ENCODE results near the gene AKR1B1.

The AKR1B1 gene

DNA sequence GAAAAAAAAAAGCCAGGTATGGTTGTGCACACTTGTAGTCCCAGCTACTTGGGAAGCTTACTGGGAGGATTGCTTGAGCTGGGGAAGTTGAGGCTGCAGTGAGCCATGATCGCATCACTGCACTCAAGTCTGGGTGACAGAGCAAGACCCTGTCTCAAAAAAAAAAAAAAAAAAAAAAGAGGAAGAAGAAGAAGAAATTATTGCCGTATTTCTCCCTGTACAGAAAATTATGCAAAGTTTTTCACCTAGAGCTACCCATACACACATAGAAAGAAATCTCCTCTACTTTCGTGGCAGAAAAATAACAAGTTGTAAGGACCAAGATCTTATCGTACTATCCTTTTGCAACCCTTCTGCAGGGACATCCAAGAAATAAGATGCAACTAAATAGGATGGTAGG, 25.5 kb downstream of the AKR1B1 start:
- Histone ChIP-seq H3K36me3 (replicated peaks) (no peaks in the 10 kb centered on the region), H3K4me1 (peaks cover 9% of the 10 kb centered on the region), H3K27me3 (ENCODE audit: low read depth) (no peaks in the 10 kb centered on the region), H3K4me3 (no peak overlapping the region), H3K9me3 (no peaks in the 10 kb centered on the region)
- DNase-seq (ENCODE audit: low spot score in 2 of 2): no peak
- in situ Hi-C loops (cut with MboI; ENCODE audit: low sequenced_read_pairs): loop anchor here (5.0 to 25.0 kb wide), 3 partner anchors 81 to 529 kb away; no protein-coding TSS in a partner anchor

DNA sequence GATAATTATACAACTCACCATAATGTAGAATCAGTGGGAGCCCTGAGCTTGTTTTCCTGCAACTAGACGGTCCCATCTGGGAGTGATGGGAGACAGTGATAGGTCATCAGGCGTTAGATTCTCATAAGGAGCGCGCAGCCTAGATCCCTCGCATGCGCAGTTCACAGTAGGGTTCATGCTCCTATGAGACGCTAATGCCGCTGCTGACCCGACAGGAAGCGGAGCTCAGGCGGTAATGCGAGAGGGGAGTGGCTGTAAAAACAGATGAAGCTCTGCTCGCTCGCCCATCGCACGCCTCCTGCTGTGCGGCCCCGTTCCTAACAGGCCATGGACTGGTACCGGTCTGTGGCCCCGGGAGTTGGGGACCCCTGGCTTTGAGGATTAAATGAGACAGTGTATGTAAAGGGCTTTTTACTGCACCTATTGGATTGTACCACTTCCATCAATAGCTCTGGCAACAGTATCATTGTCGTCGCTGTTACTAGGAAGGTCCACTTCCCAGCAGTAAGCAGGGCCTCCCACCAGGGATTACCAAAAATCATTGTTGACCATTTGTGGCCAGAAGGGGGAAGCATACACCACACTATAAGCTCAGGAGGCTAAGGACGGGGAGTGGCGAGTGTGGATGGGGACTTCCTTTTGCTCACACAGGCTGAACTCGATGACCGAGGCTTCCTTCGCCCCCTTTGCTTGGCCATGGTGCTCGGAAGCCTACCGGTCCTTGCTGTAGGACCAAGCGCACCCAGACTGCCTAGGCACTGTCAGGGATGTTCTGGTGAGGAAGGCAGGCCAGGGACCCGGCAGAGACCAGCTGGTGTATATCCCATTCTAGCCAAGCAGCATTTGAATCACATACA, 26.4 kb downstream of the AKR1B1 start:
- Histone ChIP-seq H3K27me3 (ENCODE audit: low read depth) (no peaks in the 10 kb centered on the region), H3K9me3 (no peaks in the 10 kb centered on the region), H3K36me3 (replicated peaks) (no peaks in the 10 kb centered on the region), H3K4me1 (peaks cover 9% of the 10 kb centered on the region), H3K4me3 (peak overlapping the region; percentile 27)
- in situ Hi-C loops (cut with MboI; ENCODE audit: low sequenced_read_pairs): loop anchor here (5.0 to 25.0 kb wide), 3 partner anchors 82 to 530 kb away; no protein-coding TSS in a partner anchor
- DNase-seq (ENCODE audit: low spot score in 2 of 2): peak; percentile 89 to 91

GRCh38 chr7:134431815-134432214, 27.1 kb downstream of the AKR1B1 start:
- in situ Hi-C loops (cut with MboI; ENCODE audit: low sequenced_read_pairs): loop anchor here (5.0 to 25.0 kb wide), 3 partner anchors 83 to 530 kb away; no protein-coding TSS in a partner anchor
- no peaks in the 10 kb centered on the region for H3K36me3 ChIP-seq (replicated peaks)
- H3K4me1 ChIP-seq: peaks cover 9% of the 10 kb centered on the region
- no peaks in the 10 kb centered on the region for H3K9me3 ChIP-seq
- peak overlapping the region; percentile 27 for H3K4me3 ChIP-seq
- DNase-seq (ENCODE audit: low spot score in 2 of 2): no peak
- H3K27me3 ChIP-seq (ENCODE audit: low read depth): no peaks in the 10 kb centered on the region

- Histone ChIP-seq H3K4me3 (no peak overlapping the region), H3K36me3 (replicated peaks) (no peaks in the 10 kb centered on the region), H3K4me1 (peaks cover 13% of the 10 kb centered on the region), H3K9me3 (no peaks in the 10 kb centered on the region), H3K27me3 (ENCODE audit: low read depth) (no peaks in the 10 kb centered on the region)
- in situ Hi-C loops (cut with MboI; ENCODE audit: low sequenced_read_pairs): loop anchor here (25.0 kb wide), 1 partner anchor 533 kb away; no protein-coding TSS in a partner anchor
- no peak for DNase-seq (ENCODE audit: low spot score in 2 of 2)
Measured at GRCh38 chr7:134429481-134429880, 29.4 kb downstream of the AKR1B1 start.

DNA sequence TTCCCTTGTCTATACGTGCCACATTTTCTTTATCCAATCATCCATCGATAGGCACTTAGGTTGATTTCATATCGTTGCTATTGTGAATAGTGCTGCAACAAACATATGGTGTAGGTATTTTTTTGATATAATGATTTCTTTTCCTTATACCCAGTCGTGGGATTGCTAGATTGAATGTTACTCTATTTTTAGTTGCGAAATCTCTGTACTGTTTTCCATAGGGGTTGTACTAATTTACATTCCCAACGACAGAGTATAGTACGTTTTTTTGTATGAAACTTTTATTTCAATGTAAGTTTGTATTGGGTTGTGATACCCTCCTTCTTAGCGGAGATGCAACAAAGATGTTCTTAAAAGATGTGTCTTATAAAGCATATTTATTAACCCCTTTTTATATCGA, 30.0 kb downstream of the AKR1B1 start:
- Histone ChIP-seq H3K36me3 (replicated peaks) (no peaks in the 10 kb centered on the region), H3K27me3 (ENCODE audit: low read depth) (no peaks in the 10 kb centered on the region), H3K4me3 (no peak overlapping the region), H3K9me3 (no peaks in the 10 kb centered on the region), H3K4me1 (peaks cover 13% of the 10 kb centered on the region)
- in situ Hi-C loops (cut with MboI; ENCODE audit: low sequenced_read_pairs): loop anchor here (25.0 kb wide), 1 partner anchor 533 kb away; no protein-coding TSS in a partner anchor
- no peak for DNase-seq (ENCODE audit: low spot score in 2 of 2)

DNA sequence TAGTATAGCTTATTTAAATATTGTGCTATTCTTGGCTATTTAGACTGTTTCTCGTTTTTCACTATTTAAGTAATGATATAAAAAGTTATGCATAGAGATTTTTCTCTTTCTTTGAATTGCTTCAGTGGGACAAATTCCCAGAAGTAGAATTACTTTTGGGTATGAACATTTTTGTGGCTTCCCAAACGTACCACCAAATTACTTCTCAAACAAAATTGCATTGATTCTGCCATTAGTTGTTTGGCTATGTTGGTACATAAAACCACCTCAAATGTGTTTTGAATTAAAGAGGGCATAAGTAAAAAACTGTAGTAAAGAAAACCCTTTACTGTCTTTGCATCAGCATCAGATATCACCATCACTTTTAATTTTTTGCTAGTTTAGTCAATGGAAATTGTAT, 31.0 kb downstream of the AKR1B1 start:
- H3K27me3 ChIP-seq (ENCODE audit: low read depth): no peaks in the 10 kb centered on the region
- in situ Hi-C loops (cut with MboI; ENCODE audit: low sequenced_read_pairs): loop anchor here (25.0 kb wide), 1 partner anchor 534 kb away; no protein-coding TSS in a partner anchor
- H3K4me3 ChIP-seq: no peak overlapping the region
- peaks cover 10% of the 10 kb centered on the region for H3K4me1 ChIP-seq
- H3K36me3 ChIP-seq (replicated peaks): no peaks in the 10 kb centered on the region
- DNase-seq (ENCODE audit: low spot score in 2 of 2): no peak
- H3K9me3 ChIP-seq: no peaks in the 10 kb centered on the region

DNA sequence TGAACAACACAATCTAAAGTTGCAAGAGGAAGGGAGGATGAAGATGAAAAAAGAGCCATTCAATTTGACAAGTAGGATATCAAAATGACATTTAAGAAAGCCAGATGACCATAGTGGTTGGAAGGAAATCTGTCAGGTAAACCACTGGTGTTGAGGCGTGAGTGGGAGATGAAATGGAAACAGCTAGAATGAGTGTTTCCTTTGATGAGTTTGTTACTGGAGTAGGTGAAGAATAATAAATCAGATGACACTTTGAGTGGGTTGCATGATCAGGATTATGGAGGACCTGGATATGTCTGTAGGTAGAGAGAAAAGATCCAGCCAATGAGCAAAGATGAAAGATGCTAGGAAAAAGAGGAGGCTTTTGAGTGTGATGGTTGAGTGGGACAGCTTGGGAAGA, 33.1 kb downstream of the AKR1B1 start:
- in situ Hi-C loops (cut with MboI; ENCODE audit: low sequenced_read_pairs): loop anchor here (25.0 kb wide), 1 partner anchor 537 kb away; no protein-coding TSS in a partner anchor
- no peaks in the 10 kb centered on the region for H3K27me3 ChIP-seq (ENCODE audit: low read depth)
- DNase-seq (ENCODE audit: low spot score in 2 of 2): no peak

DNA sequence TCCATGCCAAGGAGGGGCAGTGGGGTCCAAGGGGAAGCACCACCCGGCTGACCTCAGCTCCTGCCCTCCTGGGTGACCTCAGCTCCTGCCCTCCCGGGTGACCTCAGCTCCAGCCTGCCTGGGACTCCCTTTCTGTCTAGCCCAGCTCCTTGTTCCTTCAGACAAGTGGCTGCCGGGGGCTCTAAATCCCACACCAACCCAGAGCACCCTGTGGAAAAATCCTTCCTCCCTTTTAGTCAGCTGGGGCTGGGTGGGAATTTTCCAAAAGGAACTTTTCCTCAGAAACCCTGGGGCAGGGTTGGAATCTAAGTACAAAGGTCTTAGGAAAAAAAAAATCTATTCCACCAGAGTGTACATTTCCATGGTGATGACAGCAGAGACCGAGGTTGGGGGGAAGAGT, 36.3 kb downstream of the AKR1B1 start:
- in situ Hi-C loops (cut with MboI; ENCODE audit: low sequenced_read_pairs): no loop called here
- H3K4me1 ChIP-seq: 0 out of 2 replicates have a peak, but pooled peaks cover 7% of the 10 kb centered on the region
- no peaks in the 10 kb centered on the region for H3K27me3 ChIP-seq (ENCODE audit: low read depth)
- no peak overlapping the region for H3K4me3 ChIP-seq
- H3K36me3 ChIP-seq (replicated peaks): no peaks in the 10 kb centered on the region
- H3K9me3 ChIP-seq: no peaks in the 10 kb centered on the region
- DNase-seq (ENCODE audit: low spot score in 2 of 2): no peak

More for the DNA sequence above, 33.1 kb downstream of the AKR1B1 start:
- Histone ChIP-seq H3K4me1 (0 out of 2 replicates have a peak, but pooled peaks cover 4% of the 10 kb centered on the region), H3K4me3 (no peak overlapping the region), H3K36me3 (replicated peaks) (no peaks in the 10 kb centered on the region), H3K9me3 (no peaks in the 10 kb centered on the region)

GRCh38 chr7:134422008-134422407, 36.9 kb downstream of the AKR1B1 start:
- H3K27me3 ChIP-seq (ENCODE audit: low read depth): no peaks in the 10 kb centered on the region
- no peak overlapping the region for H3K4me3 ChIP-seq
- 0 out of 2 replicates have a peak, but pooled peaks cover 7% of the 10 kb centered on the region for H3K4me1 ChIP-seq
- no peak for DNase-seq (ENCODE audit: low spot score in 2 of 2)
- no peaks in the 10 kb centered on the region for H3K9me3 ChIP-seq
- in situ Hi-C loops (cut with MboI; ENCODE audit: low sequenced_read_pairs): no loop called here
- no peaks in the 10 kb centered on the region for H3K36me3 ChIP-seq (replicated peaks)

GRCh38 chr7:134420424-134421125, 38.3 kb downstream of the AKR1B1 start:
- H3K4me1 ChIP-seq: 0 out of 2 replicates have a peak, but pooled peaks cover 7% of the 10 kb centered on the region
- H3K36me3 ChIP-seq (replicated peaks): no peaks in the 10 kb centered on the region
- H3K9me3 ChIP-seq: no peaks in the 10 kb centered on the region
- H3K4me3 ChIP-seq: no peak overlapping the region
- in situ Hi-C loops (cut with MboI; ENCODE audit: low sequenced_read_pairs): no loop called here
- no peaks in the 10 kb centered on the region for H3K27me3 ChIP-seq (ENCODE audit: low read depth)
- peak; percentile 72 to 73 for DNase-seq (ENCODE audit: low spot score in 2 of 2)

- no peaks in the 10 kb centered on the region for H3K27me3 ChIP-seq (ENCODE audit: low read depth)
- H3K9me3 ChIP-seq: no peaks in the 10 kb centered on the region
- no peak overlapping the region for H3K4me3 ChIP-seq
- 0 out of 2 replicates have a peak, but pooled peaks cover 7% of the 10 kb centered on the region for H3K4me1 ChIP-seq
- in situ Hi-C loops (cut with MboI; ENCODE audit: low sequenced_read_pairs): no loop called here
- no peaks in the 10 kb centered on the region for H3K36me3 ChIP-seq (replicated peaks)
- DNase-seq (ENCODE audit: low spot score in 2 of 2): no peak
Measured at GRCh38 chr7:134419875-134420274, 39.0 kb downstream of the AKR1B1 start.

- Histone ChIP-seq H3K4me3 (no peak overlapping the region), H3K4me1 (0 out of 2 replicates have a peak, but pooled peaks cover 3% of the 10 kb centered on the region), H3K36me3 (replicated peaks) (no peaks in the 10 kb centered on the region), H3K27me3 (ENCODE audit: low read depth) (no peaks in the 10 kb centered on the region), H3K9me3 (no peaks in the 10 kb centered on the region)
- DNase-seq (ENCODE audit: low spot score in 2 of 2): no peak
- in situ Hi-C loops (cut with MboI; ENCODE audit: low sequenced_read_pairs): no loop called here
Measured at GRCh38 chr7:134419085-134419484, 39.8 kb downstream of the AKR1B1 start.

- H3K36me3 ChIP-seq (replicated peaks): no peaks in the 10 kb centered on the region
- no peak overlapping the region for H3K4me3 ChIP-seq
- H3K4me1 ChIP-seq: 0 out of 2 replicates have a peak, but pooled peaks cover 3% of the 10 kb centered on the region
- in situ Hi-C loops (cut with MboI; ENCODE audit: low sequenced_read_pairs): no loop called here
- H3K9me3 ChIP-seq: no peaks in the 10 kb centered on the region
- DNase-seq (ENCODE audit: low spot score in 2 of 2): no peak
- no peaks in the 10 kb centered on the region for H3K27me3 ChIP-seq (ENCODE audit: low read depth)
Measured at GRCh38 chr7:134415700-134416099, 43.2 kb downstream of the AKR1B1 start.

Measured in HAP-1 (cell line).